Cortex of kidney (tissue), 1 donor: ENCODE data around the gene PRKD1.
"Not testable (repeated sequence)": the region's sequence is repeated elsewhere in the genome, so short reads cannot be mapped to it uniquely, and the experiment has no call there.

ENCODE experiments used
- DNase-seq: peaks from one replicate; lab custom pipeline; 2025; lab: John Stamatoyannopoulos, UW

PRKD1 gene

DNA sequence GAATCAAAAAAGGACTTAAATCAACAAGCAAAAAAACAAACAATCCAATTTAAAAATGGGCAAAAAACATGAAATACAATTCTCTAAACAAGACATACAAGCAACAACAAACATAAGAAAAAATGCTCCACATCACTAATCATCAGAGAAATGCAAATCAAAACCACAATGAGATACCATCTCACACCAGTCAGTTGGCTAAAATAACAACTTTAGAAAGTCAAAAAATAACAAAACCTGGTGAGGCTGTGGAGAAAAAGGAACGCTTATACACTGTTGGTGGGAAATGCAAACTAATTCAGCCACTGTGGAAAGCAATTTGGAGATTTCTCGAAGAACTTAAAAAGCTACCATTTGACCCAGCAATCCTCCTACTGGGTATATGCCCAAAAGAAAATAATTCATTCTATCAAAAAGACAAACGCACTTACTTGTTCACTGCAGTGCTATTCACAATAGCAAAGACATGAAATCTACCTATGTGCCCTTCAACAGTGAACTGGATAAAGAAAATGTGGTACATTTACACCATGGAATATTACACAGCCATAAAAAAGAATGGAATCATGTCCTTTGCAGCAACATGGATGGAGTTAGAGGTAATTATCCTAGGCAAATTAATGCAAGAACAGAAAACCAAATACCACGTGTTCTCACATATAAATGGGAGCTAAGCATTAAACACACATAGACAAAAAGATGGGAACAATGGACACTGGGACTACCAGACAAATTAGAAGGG lies 26.9 kb downstream of the PRKD1 start:
- DNase-seq: no peak

DNA sequence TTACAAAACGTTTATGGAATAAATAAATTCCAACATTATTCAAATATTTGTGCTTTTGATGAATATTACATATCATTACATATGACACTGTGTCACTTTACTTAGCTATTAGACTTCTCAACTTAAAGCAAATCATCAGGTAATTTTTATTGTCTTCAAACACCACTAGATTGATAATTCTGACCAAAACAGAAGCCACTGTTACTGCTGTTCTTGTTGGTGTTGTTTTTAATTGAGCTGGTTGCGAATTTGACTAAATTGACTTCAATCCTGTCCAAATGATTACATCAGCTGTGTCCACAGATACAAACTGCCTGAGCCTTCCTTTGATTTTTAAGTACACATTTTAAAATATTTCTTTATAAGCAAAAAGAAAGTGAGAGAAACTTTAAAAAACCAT lies 29.2 kb downstream of the PRKD1 start:
- DNase-seq: no peak

DNA sequence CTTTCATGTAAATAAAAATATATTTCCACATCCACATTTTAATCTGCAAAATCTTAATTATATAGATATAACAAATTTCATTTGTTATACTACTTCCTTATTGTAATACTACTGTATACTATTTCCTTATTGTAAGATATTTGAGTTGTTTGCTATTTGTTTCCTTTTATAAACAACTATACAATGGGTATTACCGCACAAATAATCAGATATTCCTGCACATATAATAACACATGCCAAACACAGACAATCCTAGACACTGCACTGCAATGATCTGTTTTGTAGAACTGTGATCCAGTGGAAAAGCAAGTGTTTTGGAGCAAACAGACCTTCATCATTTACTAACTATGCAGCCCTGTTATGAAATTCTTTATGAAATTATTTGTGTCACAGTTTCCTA lies 30.5 kb downstream of the PRKD1 start:
- DNase-seq: no peak

DNA sequence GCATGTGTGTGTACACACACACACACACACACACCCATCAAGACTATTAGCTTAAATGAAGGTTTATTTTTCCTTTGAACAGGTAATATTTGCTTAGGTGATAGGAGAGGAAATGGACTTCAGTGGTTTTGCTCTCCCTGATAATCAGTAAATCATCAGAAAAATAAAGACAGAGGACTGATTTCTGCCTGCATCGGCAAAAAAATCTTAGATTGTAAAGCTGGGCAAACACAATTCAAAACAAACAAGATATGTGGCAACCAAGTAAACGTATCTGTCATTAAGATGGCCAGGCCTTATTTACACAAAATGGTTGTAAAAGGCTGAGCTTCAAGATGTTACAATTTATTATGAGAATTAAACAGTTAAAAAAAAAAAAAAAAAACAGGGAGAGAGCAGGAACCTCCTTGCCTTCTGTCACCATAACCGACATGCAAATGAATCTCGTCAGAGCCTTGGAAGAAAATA lies 31.3 kb downstream of the PRKD1 start:
- DNase-seq: no peak

DNA sequence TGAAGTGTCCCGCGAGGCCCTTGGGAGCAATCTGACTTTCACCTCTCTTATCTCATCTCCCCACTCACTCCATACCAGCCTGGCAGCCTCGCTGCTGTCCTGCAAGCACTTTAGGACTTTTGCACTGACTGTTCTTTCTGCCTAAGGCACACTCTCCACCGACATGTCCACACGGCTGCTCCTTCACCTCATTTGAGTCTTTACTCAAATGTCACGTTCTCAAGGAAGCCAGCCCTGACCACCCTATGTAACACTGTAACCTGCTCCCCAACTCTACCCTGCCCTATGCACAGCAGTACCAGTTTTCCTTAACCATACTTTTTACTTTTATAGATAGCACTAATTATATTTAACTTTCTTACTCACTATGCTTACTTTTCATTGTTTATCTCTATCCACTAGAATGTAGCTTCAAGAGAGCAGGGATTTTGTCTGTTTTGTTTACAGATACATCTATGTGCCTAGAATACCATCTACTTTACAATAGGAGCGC lies 32.0 kb downstream of the PRKD1 start:
- DNase-seq: no peak

DNA sequence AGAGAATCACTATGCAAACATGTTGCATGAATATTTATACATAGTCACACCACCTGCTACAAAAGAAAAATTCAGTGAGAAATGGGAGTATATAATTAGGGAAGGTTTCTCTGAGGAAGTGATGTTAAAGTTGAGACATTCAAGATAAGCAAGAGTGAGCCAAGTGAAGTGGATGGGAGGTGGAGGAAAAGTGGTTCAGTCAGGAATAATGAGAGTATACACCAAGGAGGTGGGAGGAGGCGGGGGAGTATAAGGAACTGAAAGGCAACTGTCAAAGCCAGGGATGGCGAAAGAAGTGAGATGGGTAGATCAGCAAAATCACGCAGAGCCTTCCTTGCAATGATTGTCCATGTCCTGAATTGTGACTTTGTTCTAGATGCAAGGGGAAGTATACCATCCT lies 33.7 kb downstream of the PRKD1 start:
- DNase-seq: no peak

DNA sequence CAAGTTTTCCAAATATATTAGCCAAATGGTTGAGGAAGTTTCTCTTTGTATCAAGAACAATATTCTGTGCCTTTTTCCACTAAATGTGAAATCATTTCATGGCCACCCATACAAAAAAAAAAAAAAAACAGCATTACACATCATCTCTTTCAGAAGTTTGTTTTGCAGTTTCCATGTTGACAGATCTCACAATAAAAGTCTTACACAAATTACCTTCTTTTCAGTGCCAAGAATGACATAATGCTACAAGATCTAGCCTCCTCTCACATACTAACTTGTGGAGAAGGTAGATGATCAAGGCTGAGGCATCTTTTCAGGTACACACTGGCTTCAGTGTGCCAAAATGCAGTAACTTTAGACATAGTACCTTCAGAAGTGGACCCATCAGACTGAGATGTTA lies 35.3 kb downstream of the PRKD1 start:
- no peak for DNase-seq

DNA sequence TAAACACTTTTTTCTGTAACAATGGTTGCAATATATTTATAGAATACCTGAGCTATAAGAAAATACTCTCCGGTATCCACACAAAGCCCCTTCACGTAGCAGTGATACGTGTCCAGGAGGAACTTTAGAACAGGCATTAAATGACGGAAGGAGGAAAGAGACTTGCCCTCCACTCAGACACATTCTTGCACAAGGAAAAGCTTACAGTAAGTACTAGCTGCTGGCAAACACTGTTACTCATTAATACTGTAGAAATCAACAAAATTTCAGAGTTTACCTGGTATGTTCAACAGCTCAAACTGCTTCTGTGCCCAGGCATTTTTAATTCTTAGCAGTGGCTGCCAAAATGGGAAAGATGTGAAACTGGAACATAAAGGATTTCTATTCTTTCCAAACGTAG lies 41.7 kb downstream of the PRKD1 start:
- no peak for DNase-seq

DNA sequence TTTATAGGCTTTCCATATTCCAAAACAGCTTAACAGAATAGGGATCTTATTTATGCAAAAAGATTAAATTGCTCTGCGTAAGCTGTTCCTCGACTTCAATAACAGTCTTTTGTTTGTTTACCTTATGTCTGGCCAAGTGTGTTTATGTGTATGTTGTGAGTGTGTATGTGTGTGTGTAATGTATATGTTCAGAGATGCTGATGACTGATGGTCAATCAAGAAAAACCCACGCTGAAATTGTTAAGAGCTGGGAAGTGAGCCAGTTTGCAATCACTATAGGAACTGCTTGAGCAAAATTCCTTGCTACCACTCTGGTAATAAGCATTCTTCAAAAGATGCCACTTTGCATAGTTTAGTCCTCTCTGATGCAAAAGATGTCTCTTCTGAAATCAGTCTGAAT lies 59.6 kb downstream of the PRKD1 start:
- no peak for DNase-seq

DNA sequence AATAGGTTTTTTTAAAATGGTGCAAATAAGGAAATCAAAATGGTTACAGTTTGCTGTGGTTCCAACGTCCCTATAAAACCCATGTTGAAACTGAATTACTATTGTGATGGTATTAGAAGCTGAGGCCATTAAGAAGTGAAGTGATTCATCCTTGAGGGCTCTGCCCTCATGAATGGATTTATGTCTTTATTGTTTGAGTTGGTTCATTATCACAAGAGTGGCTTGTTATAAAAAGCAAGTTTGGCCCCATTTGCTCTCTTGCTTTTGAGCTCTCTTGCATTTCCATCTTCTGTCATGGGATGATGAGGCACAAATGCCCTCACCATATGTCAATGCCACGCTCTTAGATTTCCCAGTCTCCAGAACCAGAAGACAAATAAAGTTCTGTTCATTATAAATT lies 62.3 kb downstream of the PRKD1 start:
- no peak for DNase-seq

DNA sequence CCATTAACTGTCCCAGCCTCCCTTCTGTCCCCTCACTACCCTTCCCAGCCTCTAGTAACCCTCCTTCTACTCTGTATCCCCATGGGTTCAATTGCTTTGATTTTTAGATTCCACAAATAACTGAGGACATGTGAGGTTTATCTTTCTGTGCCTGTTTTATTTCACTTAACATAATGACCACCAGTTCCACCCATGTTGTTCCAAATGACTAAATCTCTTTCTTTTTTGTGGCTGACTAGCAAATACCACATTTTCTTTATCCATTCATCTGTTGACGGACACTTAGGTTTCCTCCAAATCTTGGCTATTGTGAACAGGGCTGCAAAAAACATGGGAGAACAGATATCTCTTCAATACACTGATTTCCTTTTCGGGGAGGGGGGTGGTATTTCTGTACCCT lies 65.7 kb downstream of the PRKD1 start:
- no peak for DNase-seq

DNA sequence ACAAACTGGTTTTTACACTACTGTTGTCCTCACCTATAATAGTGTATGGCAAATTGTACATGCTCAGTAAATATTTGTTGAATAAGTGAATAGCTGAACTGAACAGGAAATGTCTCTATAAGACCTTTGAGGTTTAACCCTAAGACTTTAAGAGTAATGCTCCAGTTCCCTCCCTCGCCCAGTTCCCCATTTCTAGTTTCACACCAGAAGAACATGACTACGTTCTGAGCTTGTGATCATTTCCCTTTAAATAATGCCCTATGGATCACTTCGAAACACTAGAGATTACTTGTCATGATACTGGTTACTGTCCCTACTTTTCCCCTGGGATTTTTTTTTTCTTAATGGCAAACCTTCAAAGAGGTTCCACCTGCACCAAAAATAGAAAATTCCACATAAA lies 69.3 kb downstream of the PRKD1 start:
- no peak for DNase-seq

DNA sequence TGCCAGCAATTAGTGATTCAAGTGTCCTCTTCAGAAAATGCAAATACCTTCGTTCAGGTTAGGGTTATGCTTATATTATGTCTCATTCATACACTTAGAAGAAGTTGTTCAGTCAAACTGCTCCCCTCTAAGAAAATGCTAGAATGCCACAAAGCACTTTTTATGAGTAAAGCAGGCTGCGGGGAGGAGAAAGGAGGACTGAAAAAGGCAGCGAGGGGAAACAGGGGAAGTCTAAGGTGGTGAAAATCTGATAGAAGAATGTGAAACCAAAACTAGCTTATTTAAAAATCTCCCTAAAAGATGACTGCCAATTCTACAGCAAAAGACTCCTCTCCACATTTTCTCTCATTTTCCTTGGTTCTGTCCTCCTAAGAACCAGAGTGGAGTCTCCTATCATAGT lies 70.1 kb downstream of the PRKD1 start:
- no peak for DNase-seq

DNA sequence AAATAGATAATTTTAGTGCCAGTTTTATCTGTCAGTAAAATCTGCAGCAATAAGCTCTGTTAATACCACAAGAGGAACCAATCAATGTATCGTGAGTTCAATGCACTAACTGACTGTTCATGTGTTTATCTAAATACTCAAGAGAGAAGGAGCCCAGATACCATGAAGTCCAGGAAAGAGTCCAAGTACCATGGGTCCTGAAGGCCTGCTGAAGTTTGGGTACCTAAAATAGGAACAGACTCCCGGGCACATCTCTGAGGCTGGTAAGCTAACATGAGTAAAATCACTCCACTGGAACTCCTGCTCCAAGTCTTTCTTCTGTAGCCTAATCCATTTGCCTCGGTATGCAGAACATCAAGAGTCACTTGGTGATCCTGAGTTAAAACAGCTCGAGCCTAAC lies 71.1 kb downstream of the PRKD1 start:
- no peak for DNase-seq

DNA sequence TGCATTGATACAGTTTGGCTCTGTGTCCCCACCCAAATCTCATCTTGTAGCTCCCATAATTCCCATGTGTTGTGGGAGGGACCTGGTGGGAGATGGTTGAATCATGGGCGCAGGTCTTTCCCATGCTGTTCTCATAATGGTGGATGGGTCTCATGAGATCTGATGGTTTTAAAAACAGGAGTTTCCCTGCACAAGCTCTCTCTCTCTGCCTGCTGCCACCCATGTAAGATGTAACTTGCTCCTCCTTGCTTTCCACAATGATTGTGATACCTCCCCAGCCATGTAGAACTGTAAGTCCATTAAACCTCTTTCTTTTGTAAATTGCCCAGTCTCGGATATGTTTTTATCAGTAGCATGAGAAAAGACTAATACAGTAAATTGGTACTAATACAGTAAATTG lies 74.0 kb downstream of the PRKD1 start:
- DNase-seq: not testable (repeated sequence)

DNA sequence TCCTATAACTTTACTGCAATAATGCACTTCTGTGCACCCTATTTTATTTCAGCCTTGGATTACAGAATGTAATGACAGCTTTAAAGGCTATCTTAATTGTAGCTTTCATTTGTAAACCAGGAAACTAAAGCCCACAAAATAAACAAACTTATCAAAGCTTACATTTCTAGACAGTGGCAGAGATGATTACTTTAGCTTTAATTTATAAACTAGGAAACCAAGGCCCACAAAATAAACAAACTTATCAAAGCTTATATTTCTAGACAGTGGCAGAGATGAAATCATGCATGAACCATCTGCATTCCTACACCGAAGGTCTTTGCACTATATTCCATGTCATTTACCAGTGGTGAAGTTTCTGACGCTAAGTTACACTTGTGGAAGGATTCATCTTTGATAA lies 74.4 kb downstream of the PRKD1 start:
- DNase-seq: no peak

DNA sequence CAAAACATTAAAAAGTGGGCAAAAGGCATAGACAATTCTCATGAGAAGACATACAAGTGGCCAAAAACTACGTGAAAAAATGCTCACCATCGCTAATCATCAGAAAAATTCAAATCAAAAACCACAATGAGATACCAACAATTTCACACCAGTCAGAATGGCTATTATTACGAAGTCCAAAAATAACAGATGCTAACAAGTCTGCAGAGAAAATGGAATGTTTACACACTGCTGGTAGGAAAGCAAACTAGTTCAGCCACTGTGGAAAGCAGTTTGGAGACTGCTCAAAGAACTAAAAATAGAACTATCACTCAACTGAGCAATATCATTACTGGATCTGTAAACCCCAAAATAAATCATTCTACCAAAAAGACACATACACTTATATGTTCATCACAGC lies 76.2 kb downstream of the PRKD1 start:
- DNase-seq: no peak

DNA sequence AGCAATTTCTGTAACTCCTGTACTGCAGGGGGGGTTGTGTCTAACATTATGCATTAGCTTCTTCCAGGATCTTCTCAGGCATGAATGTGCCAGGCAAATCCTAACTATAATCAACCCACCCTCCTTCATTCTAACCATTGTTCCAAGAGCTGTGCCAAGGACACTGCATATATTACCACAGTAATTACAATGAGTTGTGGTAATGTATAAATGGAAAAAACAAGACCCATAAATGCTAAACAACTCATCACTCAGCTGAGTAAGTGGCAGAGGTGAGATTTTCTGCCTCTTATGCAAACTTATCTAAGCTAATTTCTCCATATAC lies 80.6 kb downstream of the PRKD1 start:
- no peak for DNase-seq

DNA sequence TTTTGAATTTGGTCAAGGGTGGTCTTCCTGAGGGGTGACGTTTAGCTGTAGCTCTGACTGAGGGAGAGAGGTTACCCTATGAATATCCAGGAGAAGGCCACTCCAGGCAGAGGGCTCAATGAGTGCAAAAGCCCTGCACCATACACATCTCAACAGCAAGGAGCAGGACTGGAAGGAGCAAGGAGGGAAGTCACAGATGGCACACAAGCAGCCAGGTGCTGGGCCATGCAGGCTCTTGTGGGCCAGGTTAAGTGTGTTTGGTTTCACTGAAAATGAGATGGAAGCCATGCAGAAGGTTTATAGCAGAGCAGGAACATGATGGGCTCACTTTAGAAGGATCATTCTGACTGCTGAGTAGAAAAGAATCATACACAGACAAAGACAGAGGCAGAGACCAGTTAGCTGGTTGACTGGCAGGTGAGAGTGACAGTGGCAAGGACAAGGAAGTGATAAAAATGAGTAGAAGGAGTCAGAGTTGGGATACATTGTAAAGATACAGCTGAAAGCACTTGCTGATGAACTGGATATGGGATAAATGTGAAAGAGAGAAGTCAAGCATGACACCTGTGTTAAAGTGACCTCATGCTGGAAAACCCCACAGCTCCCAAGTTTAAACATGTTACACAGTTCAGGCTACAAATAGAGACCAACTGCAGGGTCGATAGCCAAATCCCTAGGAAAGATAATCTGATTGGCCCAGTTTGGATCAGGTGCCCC lies 81.2 kb downstream of the PRKD1 start:
- DNase-seq: no peak

DNA sequence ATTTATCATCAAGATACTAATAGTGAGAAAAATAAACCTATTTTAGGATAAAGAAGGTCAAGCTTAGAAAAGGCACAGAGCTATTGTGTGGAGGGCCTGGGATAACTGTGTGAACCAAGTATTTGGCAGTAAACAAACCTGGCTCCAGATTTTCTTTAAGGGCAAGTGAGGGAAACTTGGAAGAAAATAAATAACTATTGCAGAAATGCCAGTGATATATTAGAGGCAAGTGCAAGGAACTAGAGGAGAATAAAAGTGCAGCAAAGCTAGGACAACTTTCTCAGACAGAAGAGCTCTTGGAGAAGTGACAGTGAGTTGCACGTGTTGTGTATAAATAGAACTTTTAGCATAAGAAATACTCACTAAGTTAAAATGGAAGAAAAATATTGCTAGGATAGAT lies 83.7 kb downstream of the PRKD1 start:
- DNase-seq: no peak

DNA sequence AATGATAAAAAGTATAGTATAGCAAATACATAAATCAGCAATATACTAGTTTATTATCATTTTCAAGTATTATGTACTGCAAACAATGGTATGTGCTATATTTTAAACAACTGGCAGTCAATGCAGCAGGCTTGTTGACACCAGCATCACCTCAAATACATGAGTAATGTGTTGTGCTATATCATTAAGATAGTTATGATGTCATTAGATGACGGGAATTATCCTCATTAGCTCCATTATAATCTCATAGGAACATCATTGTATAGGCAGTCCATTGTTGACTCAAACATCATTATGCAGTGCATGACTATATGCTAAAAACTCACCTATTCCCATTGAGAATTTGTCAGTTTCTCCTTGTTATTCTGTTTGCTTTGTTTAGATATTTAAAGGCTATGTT lies 85.4 kb downstream of the PRKD1 start:
- no peak for DNase-seq

DNA sequence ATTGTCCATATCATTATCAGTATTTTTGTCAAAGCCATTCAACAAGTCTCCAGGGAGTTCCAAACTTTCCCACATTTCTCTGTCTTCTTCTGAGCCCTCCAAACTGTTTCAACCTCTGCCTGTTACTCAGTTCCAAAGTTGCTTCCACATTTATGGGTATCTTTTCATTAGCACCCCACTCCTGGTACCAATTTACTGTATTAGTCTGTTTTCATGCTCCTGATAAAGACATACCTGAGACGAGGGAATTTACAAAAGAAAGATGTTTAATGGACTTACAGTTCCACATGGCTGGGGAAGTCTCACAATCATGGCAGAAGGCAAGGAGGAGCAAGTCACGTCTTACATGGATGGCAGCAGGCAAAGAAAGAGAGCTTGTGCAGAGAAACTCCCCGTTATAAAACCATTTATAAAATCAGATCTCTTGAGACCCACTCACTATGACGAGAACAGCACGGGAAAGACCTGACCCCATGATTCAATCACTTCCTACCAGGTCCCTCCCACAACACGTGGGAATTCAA lies 87.2 kb downstream of the PRKD1 start:
- DNase-seq: not testable (repeated sequence)

DNA sequence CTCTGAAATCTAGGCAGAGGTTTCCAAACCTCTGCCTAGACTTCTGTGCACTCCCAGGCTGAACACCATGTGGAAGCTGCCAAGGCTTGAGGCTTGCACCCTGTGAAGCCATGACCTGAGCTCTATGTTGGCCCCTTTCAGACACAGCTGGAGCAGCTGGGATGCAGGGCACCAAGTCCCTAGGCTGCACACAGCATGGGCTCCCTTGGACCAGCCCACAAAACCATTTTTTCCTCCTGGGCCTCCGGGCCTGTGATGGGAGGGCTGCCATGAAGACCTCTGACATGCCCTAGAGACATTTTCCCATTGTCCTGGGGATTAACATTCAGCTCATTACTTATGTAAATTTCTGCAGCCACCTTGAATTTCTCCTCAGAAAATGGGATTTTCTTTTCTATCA lies 88.0 kb downstream of the PRKD1 start:
- DNase-seq: not testable (repeated sequence)

DNA sequence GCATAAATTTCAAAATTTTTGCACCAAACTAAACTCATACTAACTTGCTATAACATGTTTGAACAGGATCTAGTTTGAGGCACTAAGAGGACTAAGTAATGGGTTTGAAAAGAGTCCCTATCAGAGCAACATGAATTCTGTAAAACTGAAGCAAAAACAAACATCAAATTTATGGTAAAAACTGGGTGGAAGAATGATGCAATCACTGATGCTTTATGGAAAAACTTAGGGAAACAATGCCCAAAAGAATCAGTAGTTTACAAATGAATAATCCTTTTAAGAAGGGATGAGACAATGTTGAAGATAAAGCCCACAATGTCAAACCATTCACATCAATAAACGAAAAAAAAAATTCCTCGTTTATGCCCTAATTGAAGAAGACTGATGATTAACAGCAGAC lies 88.9 kb downstream of the PRKD1 start:
- DNase-seq: no peak
